Endometrial microvascular endothelial cells (primary cell): ENCODE measurements around the gene ABAT. TPM values are rescaled to one million over a fixed set of nuclear protein-coding genes. Genes with fewer than 3 reads are reported as not detected.
"Not testable (repeated sequence)": the region's sequence is repeated elsewhere in the genome, so short reads cannot be mapped to it uniquely, and the experiment has no call there.

Experiments used
- in situ Hi-C: cut with HindIII; loops from 2 replicates; pipeline ENCODE4 v1.10.0; 2017; ENCODE audit warnings: low sequenced_read_pairs, low pct_unique_long_range_greater_than_20kb; ENCODE audit errors: inconsistent ontology term
- total RNA-seq: library from RNA; depleted of rRNA; stranded (reverse); fragments of >200 nt; gene quantifications from one replicate; pipeline ENCODE4 v1.2.3, GENCODE V29; 2015; ENCODE audit errors: inconsistent ontology term

ABAT gene
- total RNA-seq, 1 donor from 2014 or later, result 0.56 TPM

GRCh38 chr16:8676737-8677375 is 2.4 kb downstream of the ABAT start:
- in situ Hi-C loops, result no loop called here

GRCh38 chr16:8677481-8677880 is 3.1 kb downstream of the ABAT start:
- in situ Hi-C loops, result no loop called here

GRCh38 chr16:8678068-8678927 is 3.9 kb downstream of the ABAT start:
- in situ Hi-C loops, result no loop called here

- in situ Hi-C loops, result no loop called here
Observed at GRCh38 chr16:8679151-8679550, 4.7 kb downstream of the ABAT start.

GRCh38 chr16:8682551-8683259 is 8.3 kb downstream of the ABAT start:
- in situ Hi-C loops, result no loop called here

GRCh38 chr16:8683640-8684039 is 9.2 kb downstream of the ABAT start:
- in situ Hi-C loops, result no loop called here

GRCh38 chr16:8685617-8686016 is 11.2 kb downstream of the ABAT start:
- in situ Hi-C loops, result no loop called here

GRCh38 chr16:8686031-8686621 is 11.7 kb downstream of the ABAT start:
- in situ Hi-C loops, result no loop called here

GRCh38 chr16:8686879-8687278 is 12.5 kb downstream of the ABAT start:
- in situ Hi-C loops, result no loop called here

GRCh38 chr16:8689686-8690085 is 15.3 kb downstream of the ABAT start:
- in situ Hi-C loops, result no loop called here

- in situ Hi-C loops, result no loop called here
Observed at GRCh38 chr16:8691728-8692127, 17.3 kb downstream of the ABAT start.

- in situ Hi-C loops, result no loop called here
Observed at GRCh38 chr16:8694795-8695728, 20.6 kb downstream of the ABAT start.

- in situ Hi-C loops, result no loop called here
Observed at GRCh38 chr16:8696880-8697279, 22.5 kb downstream of the ABAT start.

- in situ Hi-C loops, result no loop called here
Observed at GRCh38 chr16:8697965-8698364, 23.5 kb downstream of the ABAT start.

- in situ Hi-C loops, result no loop called here
Observed at GRCh38 chr16:8703693-8704092, 29.3 kb downstream of the ABAT start.

GRCh38 chr16:8704098-8704497 is 29.7 kb downstream of the ABAT start:
- in situ Hi-C loops, result no loop called here

- in situ Hi-C loops, result not testable (repeated sequence)
Observed at GRCh38 chr16:8705100-8705822, 30.8 kb downstream of the ABAT start.

GRCh38 chr16:8708536-8708935 is 34.1 kb downstream of the ABAT start:
- in situ Hi-C loops, result no loop called here
